Endothelial cell of umbilical vein (primary cell): ENCODE measurements around the gene DDX49.

Source experiments
- CTCF ChIP-seq, 2 donors: IDR thresholded peaks; 1 replicate in 1 of 2; 2 replicates in 1 of 2; pipeline ENCODE4 v1.5.1; 2011; ENCODE audit warnings: low read length in 2 of 2, mild to moderate bottlenecking in 2 of 2, moderate library complexity in 2 of 2, control low read depth in 1 of 2, inconsistent platforms in 1 of 2, low read depth in 1 of 2; ENCODE audit not compliant: insufficient read depth in 1 of 2; ENCODE audit errors: extremely low read depth in 1 of 2
- EZH2 ChIP-seq: IDR thresholded peaks from 2 replicates; pipeline ENCODE4 v1.6.1; 2012; ENCODE audit warnings: borderline replicate concordance, low read depth, mild to moderate bottlenecking, moderate library complexity, low read length, inconsistent platforms; ENCODE audit not compliant: severe bottlenecking
- FOS ChIP-seq: IDR thresholded peaks from 2 replicates; pipeline ENCODE4 v1.6.1; 2011; ENCODE audit warnings: mild to moderate bottlenecking, low read length, moderate library complexity, borderline replicate concordance; ENCODE audit not compliant: insufficient read depth
- GATA2 ChIP-seq: IDR thresholded peaks from 2 replicates; pipeline ENCODE4 v1.7.0; 2011; ENCODE audit warnings: low read depth, mild to moderate bottlenecking, moderate library complexity, mixed read lengths, low read length; ENCODE audit not compliant: insufficient read length, insufficient read depth
- JUN ChIP-seq: IDR thresholded peaks from 2 replicates; pipeline ENCODE4 v1.6.1; 2011; ENCODE audit warnings: borderline replicate concordance, low read depth; ENCODE audit not compliant: insufficient read length, insufficient read depth
- MAX ChIP-seq: IDR thresholded peaks from 2 replicates; pipeline ENCODE4 v1.6.1; 2011; ENCODE audit not compliant: insufficient read depth, insufficient read length
- POLR2A ChIP-seq: IDR thresholded peaks from 2 replicates; pipeline ENCODE4 v1.6.1; 2012; ENCODE audit warnings: low read depth, mild to moderate bottlenecking, control low read depth, low read length
- POLR2AphosphoS5 ChIP-seq: IDR thresholded peaks from 2 replicates; pipeline ENCODE4 v1.6.1; 2012; ENCODE audit warnings: low read depth, mild to moderate bottlenecking, control low read depth, low read length, moderate library complexity; ENCODE audit not compliant: insufficient read depth

DNA sequence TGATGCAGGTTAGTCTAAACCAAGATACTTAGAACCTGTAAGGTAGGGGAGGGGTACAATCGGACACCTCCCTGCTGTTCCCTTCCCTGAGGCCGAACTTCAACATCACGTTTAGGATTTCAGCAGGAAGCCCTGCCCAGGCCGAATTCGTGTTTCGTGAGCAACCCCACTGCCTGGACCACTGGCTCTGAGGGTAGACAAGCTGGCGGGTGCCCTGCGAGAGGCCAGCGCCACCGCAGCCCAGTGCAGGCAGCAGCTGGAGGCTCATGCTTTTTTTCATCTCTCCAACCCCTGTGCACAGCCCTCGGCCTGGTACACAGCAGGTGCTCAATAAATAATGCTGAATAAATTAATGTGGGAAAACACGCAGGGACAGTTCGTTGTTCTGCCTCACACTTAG is 13.8 kb downstream of the DDX49 start:
- no peak for TF ChIP-seq CTCF (IDR thresholded peaks at IDR 0.05; ENCODE audit: extremely low read depth in 1 of 2, insufficient read depth in 1 of 2, low read depth in 1 of 2, low read length in 2 of 2)
- no peak for TF ChIP-seq JUN
- no peak for TF ChIP-seq POLR2A
- no peak for TF ChIP-seq MAX
- no peak for TF ChIP-seq POLR2AphosphoS5
- no peak for TF ChIP-seq GATA2
- no peak for TF ChIP-seq EZH2
- no peak for TF ChIP-seq FOS
